Caco-2 (cell line): ENCODE data around the gene ATG7. TPM values are rescaled to one million over a fixed set of nuclear protein-coding genes. Genes with fewer than 3 reads are reported as not detected.

Experiments used
- BruUV-seq: library from RNA; stranded (reverse); fragments of 400-500 nt; replicated peaks from 2 replicates; lab custom pipeline; 2021; lab: Mats Ljungman, UMichigan
- CTCF ChIA-PET: fragments of 300-600 bp; sonication (Branson Sonifier 250); formaldehyde crosslinking; loops from one replicate; lab custom pipeline; 2022; ENCODE audit warnings: antibody characterized with exemption; lab: Charles Lee
- POLR2A ChIA-PET: fragments of 300-600 bp; sonication (Branson Sonifier 250); formaldehyde crosslinking; loops from one replicate; lab custom pipeline; 2022; ENCODE audit warnings: antibody characterized with exemption; lab: Charles Lee
- DNase-seq, 2 experiments: peaks; one replicate each; pipeline versions ENCODE4 v3.0.0 to v3.0.0-alpha.2; 2020 to 2022
- H3K27me3 ChIP-seq: replicated peaks from 2 replicates; pipeline ENCODE4 v1.6.0; 2011; ENCODE audit warnings: low read length; ENCODE audit not compliant: control insufficient read depth, insufficient read depth
- H3K36me3 ChIP-seq: 2 replicates; pipeline ENCODE4 v1.5.1; 2011; ENCODE audit warnings: low read length; ENCODE audit not compliant: control insufficient read depth, insufficient read depth
- H3K4me1 ChIP-seq: fragments of 250-450 bp; sonication (Bioruptor Pico); 2 replicates; pipeline ENCODE4 v1.5.1; 2020; ENCODE audit warnings: mild to moderate bottlenecking
- H3K4me3 ChIP-seq: 2 replicates; pipeline ENCODE4 v1.5.1; 2011; ENCODE audit warnings: low read depth, mild to moderate bottlenecking, control low read depth, low read length
- H3K9me3 ChIP-seq: fragments of 250-450 bp; sonication (Bioruptor Pico); 2 replicates; pipeline ENCODE4 v1.5.1; 2020; ENCODE audit warnings: mild to moderate bottlenecking, moderate library complexity
- H3K27ac Mint-ChIP-seq: one replicate; pipeline ENCODE4 v1.8.0; 2022; ENCODE audit warnings: mixed read lengths; ENCODE audit not compliant: unreplicated experiment
- H3K27me3 Mint-ChIP-seq: one replicate; pipeline ENCODE4 v1.8.0; 2022; ENCODE audit warnings: mixed read lengths; ENCODE audit not compliant: insufficient read depth, unreplicated experiment
- H3K36me3 Mint-ChIP-seq: one replicate; pipeline ENCODE4 v1.8.0; 2022; ENCODE audit warnings: mild to moderate bottlenecking, mixed read lengths; ENCODE audit not compliant: insufficient read depth, unreplicated experiment
- H3K4me1 Mint-ChIP-seq: one replicate; pipeline ENCODE4 v1.8.0; 2022; ENCODE audit warnings: low read depth, mixed read lengths; ENCODE audit not compliant: unreplicated experiment
- H3K4me3 Mint-ChIP-seq: one replicate; pipeline ENCODE4 v1.8.0; 2022; ENCODE audit warnings: mild to moderate bottlenecking, moderate library complexity, mixed read lengths; ENCODE audit not compliant: unreplicated experiment
- H3K9me3 Mint-ChIP-seq: one replicate; pipeline ENCODE4 v1.8.0; 2022; ENCODE audit warnings: mixed read lengths; ENCODE audit not compliant: unreplicated experiment
- CTCF ChIP-seq, 2 experiments: fragments of 200-600 bp in 1 of 2; IDR thresholded peaks; 1 replicate in 1 of 2; 2 replicates in 1 of 2; pipeline versions ENCODE4 v1.5.1 to v1.8.0; 2011 to 2022; ENCODE audit warnings: antibody characterized with exemption in 1 of 2, control low read depth in 1 of 2, inconsistent platforms in 1 of 2, low read depth in 1 of 2, low read length in 1 of 2, mild to moderate bottlenecking in 1 of 2, moderate library complexity in 1 of 2; ENCODE audit not compliant: insufficient read depth in 1 of 2, severe bottlenecking in 1 of 2, unreplicated experiment in 1 of 2
- intact Hi-C: fragments of 100-400 bp; cut with micrococcal nuclease; formaldehyde crosslinking; loops from one replicate; pipeline ENCODE4 v1.10.0; 2022; ENCODE audit not compliant: unreplicated experiment
- total RNA-seq: library from RNA; stranded (reverse); gene quantifications from 2 replicates; pipeline ENCODE4 v1.2.3, GENCODE V29; 2022

The ATG7 gene
- total RNA-seq, 1 experiment from 2014 or later = 24.4 TPM

- BruUV-seq = no TSS peak
- Mint-ChIP-seq H3K27me3 (no peaks in the 10 kb centered on the region), H3K36me3 (peaks cover 61% of the 10 kb centered on the region), H3K4me3 (no peak overlapping the region), H3K27ac (no peak overlapping the region), H3K4me1 (no peaks in the 10 kb centered on the region), H3K9me3 (no peaks in the 10 kb centered on the region)
- no peak for DNase-seq
- intact Hi-C loops = no loop called here
- no peaks in the 10 kb centered on the region for H3K27me3 ChIP-seq
- H3K4me3 ChIP-seq = no peak overlapping the region
- TF ChIP-seq CTCF (IDR thresholded peaks at IDR 0.05; ENCODE audit: insufficient read depth in 1 of 2, low read depth in 1 of 2, low read length in 1 of 2, severe bottlenecking in 1 of 2, unreplicated experiment in 1 of 2) = no peak
- no peaks in the 10 kb centered on the region for H3K4me1 ChIP-seq
- ChIA-PET POLR2A (no interaction called here), CTCF (no interaction called here)
- H3K36me3 ChIP-seq = peaks cover 1% of the 10 kb centered on the region; the same call in 1 of the 2 replicates
- H3K9me3 ChIP-seq = no peaks in the 10 kb centered on the region
Measured at GRCh38 chr3:11558411-11558903, 286.3 kb downstream of the ATG7 start.

- no peak overlapping the region for H3K4me3 ChIP-seq
- Mint-ChIP-seq H3K36me3 (peaks cover 56% of the 10 kb centered on the region), H3K4me3 (no peak overlapping the region), H3K27ac (peak overlapping the region; percentile 70), H3K27me3 (no peaks in the 10 kb centered on the region), H3K4me1 (no peaks in the 10 kb centered on the region), H3K9me3 (no peaks in the 10 kb centered on the region)
- ChIA-PET POLR2A (no interaction called here), CTCF (interaction anchor here (0.6 kb wide), 1 partner anchor 16 kb away, joined by 4 read pairs; no protein-coding TSS in a partner anchor)
- H3K36me3 ChIP-seq = peaks cover 1% of the 10 kb centered on the region; the same call in 1 of the 2 replicates
- H3K9me3 ChIP-seq = no peaks in the 10 kb centered on the region
- no peak for TF ChIP-seq CTCF (IDR thresholded peaks at IDR 0.05; ENCODE audit: insufficient read depth in 1 of 2, low read depth in 1 of 2, low read length in 1 of 2, severe bottlenecking in 1 of 2, unreplicated experiment in 1 of 2)
- no peaks in the 10 kb centered on the region for H3K4me1 ChIP-seq
- BruUV-seq = no TSS peak
- no peaks in the 10 kb centered on the region for H3K27me3 ChIP-seq
- intact Hi-C loops = no loop called here
- DNase-seq = no peak
Measured at GRCh38 chr3:11558918-11559815, 287.0 kb downstream of the ATG7 start.

- H3K27me3 Mint-ChIP-seq = no peaks in the 10 kb centered on the region
- DNase-seq = no peak
- ChIA-PET POLR2A (no interaction called here), CTCF (interaction anchor here (0.6 kb wide), 1 partner anchor 17 kb away, joined by 4 read pairs; no protein-coding TSS in a partner anchor)
- peaks cover 1% of the 10 kb centered on the region; the same call in 1 of the 2 replicates for H3K36me3 ChIP-seq
- H3K4me1 Mint-ChIP-seq = no peaks in the 10 kb centered on the region
- no peaks in the 10 kb centered on the region for H3K4me1 ChIP-seq
- TF ChIP-seq CTCF (IDR thresholded peaks at IDR 0.05; ENCODE audit: insufficient read depth in 1 of 2, low read depth in 1 of 2, low read length in 1 of 2, severe bottlenecking in 1 of 2, unreplicated experiment in 1 of 2) = no peak
- H3K27ac Mint-ChIP-seq = peak overlapping the region; percentile 70
- no peaks in the 10 kb centered on the region for H3K9me3 ChIP-seq
- peaks cover 56% of the 10 kb centered on the region for H3K36me3 Mint-ChIP-seq
- intact Hi-C loops = no loop called here
- H3K4me3 ChIP-seq = no peak overlapping the region
- H3K9me3 Mint-ChIP-seq = no peaks in the 10 kb centered on the region
- no peaks in the 10 kb centered on the region for H3K27me3 ChIP-seq
- no TSS peak for BruUV-seq
- no peak overlapping the region for H3K4me3 Mint-ChIP-seq
Measured at GRCh38 chr3:11559816-11560633, 287.8 kb downstream of the ATG7 start.
